Esophagus squamous epithelium (tissue), 4 donors: ENCODE results near the gene STAG1.

Experiments
- CTCF ChIP-seq, 6 experiments: fragments of 450-650 bp in 4 of 6; fragments of 200-600 bp in 2 of 6; sonication (generic) in 2 of 6; IDR thresholded peaks; one replicate each; pipeline ENCODE4 v1.5.1; 2016 to 2019; ENCODE audit warnings: antibody characterized with exemption in 6 of 6, mild to moderate bottlenecking in 4 of 6, moderate library complexity in 4 of 6
- POLR2A ChIP-seq, 4 donors: fragments of 450-650 bp; IDR thresholded peaks; one replicate each; pipeline ENCODE4 v1.6.1; 2017; ENCODE audit warnings: antibody characterized with exemption in 4 of 4, mild to moderate bottlenecking in 4 of 4, moderate library complexity in 3 of 4

GRCh38 chr3:136334209-136334608 is 418.0 kb downstream of the STAG1 start:
- TF ChIP-seq CTCF (IDR thresholded peaks at IDR 0.05) (no peak), POLR2A (IDR thresholded peaks at IDR 0.05) (no peak)
